D721Med (cell line): ENCODE data around the gene TTC28.

Source experiments
- DNase-seq: peaks from one replicate; pipeline ENCODE4 v3.0.0; 2011; ENCODE audit warnings: low spot score; ENCODE audit not compliant: insufficient read length
- FAIRE-seq: peaks from 2 replicates; lab custom pipeline; 2011; peaks lifted over from hg19 to GRCh38; lab: Jason Lieb, UNC
- TF ChIP-seq, protein P1 (sequence below): IDR thresholded peaks from 2 replicates; pipeline ENCODE4 v1.5.1; 2012; ENCODE audit warnings: mild to moderate bottlenecking, control low read depth; ENCODE audit not compliant: insufficient read depth; ENCODE audit errors: missing control alignments

The TTC28 gene

DNA sequence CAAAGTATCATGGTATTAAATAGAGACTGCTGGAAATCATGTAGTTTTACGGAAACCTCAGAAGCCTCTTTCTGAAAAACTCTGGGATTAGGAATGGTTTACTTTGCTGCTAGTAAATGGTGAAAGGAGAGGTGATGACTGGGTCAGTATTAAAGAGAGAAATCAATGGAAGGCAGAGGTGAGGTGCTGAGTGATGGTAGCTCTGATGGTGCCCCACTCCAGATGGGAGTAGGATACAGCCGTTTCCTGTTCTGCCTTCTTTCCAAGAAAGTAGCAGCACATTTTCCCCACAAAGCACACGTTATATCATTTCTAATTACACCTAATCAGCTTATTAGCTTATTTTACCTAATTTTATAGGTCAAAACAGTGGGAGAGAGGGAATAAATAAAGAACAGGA is 493.0 kb downstream of the TTC28 start:
- no peak for DNase-seq
- FAIRE-seq, result no peak
- TF ChIP-seq, protein P1, sequence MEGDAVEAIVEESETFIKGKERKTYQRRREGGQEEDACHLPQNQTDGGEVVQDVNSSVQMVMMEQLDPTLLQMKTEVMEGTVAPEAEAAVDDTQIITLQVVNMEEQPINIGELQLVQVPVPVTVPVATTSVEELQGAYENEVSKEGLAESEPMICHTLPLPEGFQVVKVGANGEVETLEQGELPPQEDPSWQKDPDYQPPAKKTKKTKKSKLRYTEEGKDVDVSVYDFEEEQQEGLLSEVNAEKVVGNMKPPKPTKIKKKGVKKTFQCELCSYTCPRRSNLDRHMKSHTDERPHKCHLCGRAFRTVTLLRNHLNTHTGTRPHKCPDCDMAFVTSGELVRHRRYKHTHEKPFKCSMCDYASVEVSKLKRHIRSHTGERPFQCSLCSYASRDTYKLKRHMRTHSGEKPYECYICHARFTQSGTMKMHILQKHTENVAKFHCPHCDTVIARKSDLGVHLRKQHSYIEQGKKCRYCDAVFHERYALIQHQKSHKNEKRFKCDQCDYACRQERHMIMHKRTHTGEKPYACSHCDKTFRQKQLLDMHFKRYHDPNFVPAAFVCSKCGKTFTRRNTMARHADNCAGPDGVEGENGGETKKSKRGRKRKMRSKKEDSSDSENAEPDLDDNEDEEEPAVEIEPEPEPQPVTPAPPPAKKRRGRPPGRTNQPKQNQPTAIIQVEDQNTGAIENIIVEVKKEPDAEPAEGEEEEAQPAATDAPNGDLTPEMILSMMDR, result no peak

DNA sequence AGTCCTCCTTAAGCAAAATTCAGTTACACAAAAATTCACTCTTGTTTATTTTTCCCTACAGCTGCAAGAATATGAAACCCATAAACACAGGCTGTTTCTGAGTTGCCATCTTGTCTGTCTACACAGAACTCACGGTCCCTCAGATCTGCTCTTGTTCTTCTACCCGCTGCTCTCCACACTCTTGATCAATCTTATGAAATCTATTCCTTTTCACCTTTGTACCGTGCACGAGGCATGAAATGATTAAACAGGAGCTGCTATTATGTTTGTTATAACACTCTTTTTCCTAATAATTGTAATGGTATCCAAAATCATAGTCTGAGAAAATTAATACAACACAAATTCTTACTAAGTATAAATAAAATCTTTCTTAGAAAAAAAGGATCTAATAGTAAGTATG is 494.5 kb downstream of the TTC28 start:
- TF ChIP-seq, protein P1, result no peak
- FAIRE-seq, result no peak
- DNase-seq, result no peak

DNA sequence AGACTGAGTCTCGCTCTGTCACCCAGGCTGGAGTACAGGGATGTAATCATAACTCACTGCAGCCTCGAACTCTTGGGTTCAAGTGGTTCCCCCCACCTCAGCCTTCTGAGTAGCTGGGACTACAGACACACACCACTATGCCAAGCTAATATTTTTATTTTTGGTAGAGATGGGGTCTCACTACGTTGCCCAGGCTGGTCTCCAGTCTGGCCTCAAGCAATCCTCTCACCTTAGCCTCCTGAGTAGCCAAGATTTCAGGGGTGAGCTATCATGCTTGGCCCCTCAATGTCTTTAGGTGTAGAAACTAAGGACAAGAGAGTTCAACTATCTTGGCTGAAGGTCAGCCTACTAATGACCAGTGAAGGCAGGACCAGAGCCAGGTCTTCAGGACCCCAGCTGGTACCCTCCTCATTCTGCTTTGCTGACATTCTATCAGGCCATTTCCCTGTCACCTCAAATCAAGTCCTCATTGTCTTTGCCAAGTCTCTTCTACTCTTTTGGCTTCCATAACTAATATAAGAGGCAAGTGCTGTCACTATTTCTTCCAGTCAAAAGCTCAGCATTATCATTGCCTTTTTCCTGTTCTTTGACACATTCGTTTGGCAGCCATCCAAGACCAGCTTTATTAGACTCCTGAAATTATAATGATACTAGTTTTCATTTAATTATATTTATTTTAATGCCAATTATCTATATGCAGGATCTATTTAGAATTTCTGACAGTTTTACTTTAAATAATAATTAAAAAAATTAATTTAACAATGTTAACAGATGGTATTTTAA is 496.4 kb downstream of the TTC28 start:
- TF ChIP-seq, protein P1, result no peak
- DNase-seq (no peak), FAIRE-seq (no peak)

DNA sequence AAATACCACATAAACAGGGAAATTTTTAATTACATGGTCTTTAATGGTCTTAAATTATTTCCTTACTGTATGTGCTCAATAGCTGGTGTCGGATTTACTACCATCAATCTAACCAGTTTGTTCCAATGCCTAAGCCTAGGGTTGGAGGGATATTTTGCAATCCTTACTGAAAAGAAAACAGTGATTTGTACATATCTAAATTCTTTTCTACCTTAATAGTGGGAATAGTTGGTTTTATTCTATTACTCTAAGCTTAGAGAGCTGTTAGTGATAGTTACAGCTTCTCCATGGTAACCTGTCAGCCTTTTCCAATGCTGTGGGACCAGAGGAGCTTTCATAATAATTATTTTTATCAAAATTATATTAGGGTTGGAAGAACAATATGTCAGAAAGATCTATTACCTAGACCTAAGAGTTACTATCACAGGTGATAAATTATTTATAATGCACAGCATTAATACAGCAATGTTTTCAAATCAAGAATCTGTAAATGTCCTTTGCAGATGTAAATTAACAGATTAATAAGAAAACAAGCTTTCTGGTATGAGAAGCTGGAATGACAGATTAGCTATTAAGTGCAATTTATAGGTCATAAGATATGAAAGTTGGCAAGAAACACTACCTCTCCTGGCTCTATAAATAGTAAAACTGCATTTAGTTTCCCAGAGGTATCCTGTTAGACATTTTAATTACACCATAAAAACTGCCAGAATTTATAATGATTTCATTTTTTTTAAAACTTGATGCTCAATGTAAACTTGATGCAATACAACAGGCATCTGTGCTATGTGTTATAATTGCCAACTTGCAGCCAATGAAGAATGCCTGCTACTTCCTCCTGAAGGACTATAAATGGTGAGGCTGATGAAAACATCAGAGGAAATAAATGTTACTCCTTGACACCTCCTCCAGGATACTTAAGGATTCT is 498.6 kb downstream of the TTC28 start:
- FAIRE-seq, result no peak
- DNase-seq, result no peak
- TF ChIP-seq, protein P1, result no peak

DNA sequence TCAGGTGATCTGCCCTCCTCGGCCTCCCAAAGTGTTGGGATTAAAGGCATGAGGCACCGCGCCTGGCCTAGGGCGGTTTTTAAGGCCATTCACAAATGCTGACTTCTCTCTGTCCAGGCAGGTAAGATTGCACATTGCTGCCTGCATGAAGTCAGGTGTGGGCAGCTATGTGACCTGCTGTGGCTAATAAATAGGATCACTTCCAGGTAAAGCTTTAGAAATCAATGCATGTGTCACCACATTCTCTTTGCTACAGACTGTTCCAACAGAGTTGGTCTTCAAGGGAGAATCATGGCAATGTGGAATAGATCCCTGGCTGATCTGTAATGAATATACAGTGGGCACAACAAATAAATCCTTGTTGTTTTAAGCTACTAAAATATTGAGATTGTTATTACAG is 500.2 kb downstream of the TTC28 start:
- no peak for FAIRE-seq
- DNase-seq, result no peak
- TF ChIP-seq, protein P1, result no peak

DNA sequence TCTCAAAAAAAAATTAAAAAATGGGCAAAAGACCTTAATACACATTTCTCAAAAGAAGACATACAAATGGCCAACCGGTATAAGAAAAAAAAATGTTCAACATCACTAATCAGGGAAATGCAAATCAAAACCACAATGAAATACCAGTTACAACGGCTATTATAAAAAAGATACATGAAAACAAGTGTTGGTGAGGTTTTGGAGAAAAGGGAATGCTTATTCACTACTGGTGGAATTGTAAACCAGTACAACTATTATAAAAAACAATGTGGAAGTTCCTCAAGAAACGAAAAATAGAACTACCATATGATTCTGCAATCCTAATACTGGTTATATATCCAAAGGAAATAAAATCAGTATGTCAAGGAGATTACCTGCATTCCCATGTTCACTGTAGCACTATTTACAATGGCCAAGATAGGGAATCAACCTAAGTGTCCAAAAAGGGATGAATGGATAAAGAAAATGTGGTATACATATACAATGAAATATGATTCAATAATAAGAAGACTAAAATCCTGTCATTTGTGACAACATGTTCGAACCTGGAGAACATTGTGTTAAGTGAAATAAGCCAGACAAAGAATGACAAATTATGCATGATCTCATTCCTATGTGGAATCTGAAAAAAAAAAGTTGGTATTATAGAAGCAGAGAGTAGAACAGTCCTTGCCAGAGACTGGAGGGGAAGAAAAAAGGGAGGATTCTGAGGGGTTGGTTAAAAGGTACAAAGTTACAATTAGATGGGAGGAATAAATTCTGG is 503.7 kb downstream of the TTC28 start:
- FAIRE-seq (no peak), DNase-seq (no peak)
- TF ChIP-seq, protein P1, result no peak
